ENCODE data around the gene ST3GAL5.

Gene ST3GAL5

DNA sequence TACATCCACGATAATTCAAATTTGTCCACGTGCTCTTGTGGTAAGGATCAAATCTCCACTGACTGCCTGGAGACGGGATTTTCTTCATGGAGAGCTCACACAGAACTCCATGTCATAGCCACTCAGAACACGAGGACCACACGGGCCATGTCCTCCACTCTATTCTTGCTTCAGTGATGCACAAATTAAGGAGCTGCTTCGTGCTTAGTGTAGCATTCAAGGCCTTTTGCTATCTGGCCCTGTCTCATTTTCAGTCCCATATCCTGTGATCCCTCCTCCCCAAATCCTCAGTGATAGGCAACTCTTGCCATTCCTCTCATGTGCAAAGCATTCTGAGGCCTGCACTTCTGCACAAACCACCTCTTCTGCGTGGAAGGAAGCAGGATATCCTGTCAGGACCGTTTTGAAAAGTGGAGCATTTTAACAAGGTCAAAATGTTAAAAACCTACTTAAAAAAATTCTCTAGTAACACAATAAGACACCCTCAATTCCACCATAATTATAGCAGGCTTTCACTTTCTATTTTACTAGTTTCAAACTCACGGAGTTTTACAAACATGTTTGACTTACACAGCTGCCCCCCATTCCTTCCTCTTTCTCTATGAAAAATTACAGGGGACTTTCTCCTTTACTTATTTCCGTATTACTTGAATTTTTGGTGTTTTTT is 35.2 kb downstream of the ST3GAL5 start:
- DNase-seq (ENCODE audit: low read depth), result no peak
- H3K4me3 ChIP-seq (ENCODE audit: low read length), result no peak overlapping the region
- no peak for TF ChIP-seq CTCF (conservative IDR thresholded peaks at IDR 0.05; ENCODE audit: low read length)

GRCh38 chr2:85852937-85853498 is 35.8 kb downstream of the ST3GAL5 start:
- DNase-seq (ENCODE audit: low read depth), result peak; percentile 55
- no peak for TF ChIP-seq CTCF (conservative IDR thresholded peaks at IDR 0.05; ENCODE audit: low read length)
- peak overlapping the region; percentile 45 for H3K4me3 ChIP-seq (ENCODE audit: low read length)

DNA sequence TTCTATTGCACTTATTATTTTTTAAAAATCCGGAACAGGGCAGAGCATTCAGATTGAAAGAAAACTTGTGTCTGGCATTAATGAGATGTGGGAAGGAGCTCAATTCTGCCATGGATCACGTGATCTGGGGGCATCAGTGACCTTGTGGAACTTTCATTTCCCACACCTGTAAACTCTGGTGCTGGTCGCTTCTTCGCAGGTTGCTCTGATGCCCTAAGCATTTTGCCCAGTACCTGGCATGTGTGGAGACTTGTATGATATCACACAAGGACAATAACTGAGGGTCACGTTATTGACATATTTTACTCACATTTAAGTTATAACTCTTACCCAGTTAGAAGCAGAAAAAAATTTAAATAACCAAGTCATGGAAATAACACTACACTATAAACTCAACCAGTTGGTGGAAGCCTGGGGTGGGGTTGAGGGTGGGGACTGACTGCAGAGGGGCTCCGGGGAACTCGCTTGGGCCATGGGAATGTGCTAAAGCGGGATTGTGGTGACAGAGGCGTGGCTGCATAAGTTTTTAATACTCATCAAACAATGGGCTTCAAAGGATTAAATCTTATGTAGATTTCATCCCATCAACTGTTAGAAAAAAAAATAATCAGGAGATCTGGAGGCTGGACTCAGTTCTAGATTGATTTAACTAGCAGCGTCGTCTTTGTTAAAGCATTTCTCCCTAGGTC is 36.5 kb downstream of the ST3GAL5 start:
- peak overlapping the region; percentile 45; the same call in 1 of the 2 replicates for H3K4me3 ChIP-seq (ENCODE audit: low read length)
- DNase-seq (ENCODE audit: low read depth), result no peak
- no peak for TF ChIP-seq CTCF (conservative IDR thresholded peaks at IDR 0.05; ENCODE audit: low read length)

GRCh38 chr2:85851253-85852151 is 37.3 kb downstream of the ST3GAL5 start:
- TF ChIP-seq CTCF (conservative IDR thresholded peaks at IDR 0.05; ENCODE audit: low read length), result no peak
- peak; percentile 66 for DNase-seq (ENCODE audit: low read depth)
- no peak overlapping the region for H3K4me3 ChIP-seq (ENCODE audit: low read length)

GRCh38 chr2:85850451-85850850 is 38.3 kb downstream of the ST3GAL5 start:
- no peak overlapping the region for H3K4me3 ChIP-seq (ENCODE audit: low read length)
- no peak for TF ChIP-seq CTCF (conservative IDR thresholded peaks at IDR 0.05; ENCODE audit: low read length)

DNA sequence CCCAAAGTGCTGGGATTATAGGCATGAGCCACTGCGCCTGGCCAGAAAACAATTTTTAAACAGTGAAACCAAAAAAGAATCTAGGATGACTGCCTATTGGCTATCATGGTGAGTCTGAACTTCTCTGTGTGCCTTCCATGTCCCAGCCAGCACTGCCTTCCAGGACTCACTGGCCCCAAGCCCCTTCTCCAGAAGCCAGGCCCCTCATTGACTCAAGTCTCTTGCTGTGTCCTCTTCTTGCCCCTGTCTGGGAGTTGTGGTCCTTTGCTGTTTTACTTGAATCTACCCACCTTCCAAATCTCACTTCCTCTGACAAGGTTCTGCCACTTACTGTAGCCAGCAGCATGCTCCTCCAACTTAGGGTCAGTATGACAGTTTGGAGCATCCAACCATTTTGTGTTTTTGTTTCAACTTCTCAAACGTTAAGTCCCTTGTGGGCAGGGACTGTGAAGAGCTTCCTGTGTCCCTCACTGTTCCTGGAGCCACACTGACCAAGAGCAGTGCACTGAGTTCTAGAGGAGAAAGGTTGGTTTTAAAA is 41.7 kb downstream of the ST3GAL5 start:
- no peak for DNase-seq (ENCODE audit: low read depth)
- TF ChIP-seq CTCF (conservative IDR thresholded peaks at IDR 0.05; ENCODE audit: low read length), result no peak
- H3K4me3 ChIP-seq (ENCODE audit: low read length), result no peak overlapping the region

More at GRCh38 chr2:85850451-85850850, 38.3 kb downstream of the ST3GAL5 start:
- DNase-seq (ENCODE audit: low read depth), result no peak

All from AG10803 (cell line).